OCI-LY7 (cell line): ENCODE measurements around the gene CXCL9. TPM values are rescaled to one million over a fixed set of nuclear protein-coding genes. Genes with fewer than 3 reads are reported as not detected.
A peak's percentile ranks its signal among the peaks of the same experiment; 100 is the strongest.

ENCODE experiments used
- BruUV-seq: library from RNA; stranded (reverse); fragments of 400-500 nt; replicated peaks from 2 replicates; lab custom pipeline; 2021; lab: Mats Ljungman, UMichigan
- CTCF ChIA-PET: fragments of 300-600 bp; sonication (Branson Sonifier 250); formaldehyde crosslinking; loops from one replicate; lab custom pipeline; 2022; ENCODE audit warnings: antibody characterized with exemption; ENCODE audit not compliant: unreplicated experiment; lab: Charles Lee
- POLR2A ChIA-PET: fragments of 300-600 bp; sonication (Branson Sonifier 250); formaldehyde crosslinking; loops from one replicate; lab custom pipeline; 2022; ENCODE audit warnings: antibody characterized with exemption; lab: Charles Lee
- DNase-seq: peaks from one replicate; pipeline ENCODE4 v3.0.0-alpha.2; 2015; ENCODE audit warnings: low spot score
- H2AFZ ChIP-seq: fragments of 200-600 bp; sonication (generic), shearing (Covaris generic); 2 replicates; pipeline ENCODE4 v1.6.1; 2014; ENCODE audit warnings: mild to moderate bottlenecking, antibody characterized with exemption, low read length, moderate library complexity
- H3K27ac ChIP-seq: fragments of 200-600 bp; sonication (generic); 2 replicates; pipeline ENCODE4 v1.5.1; 2014; ENCODE audit warnings: mixed run types, low read depth, mild to moderate bottlenecking, moderate library complexity, low read length, inconsistent platforms; ENCODE audit not compliant: poor library complexity, severe bottlenecking
- H3K36me3 ChIP-seq: fragments of 200-600 bp; sonication (generic); 2 replicates; pipeline ENCODE4 v1.6.1; 2014; ENCODE audit warnings: mild to moderate bottlenecking, antibody characterized with exemption, low read length, moderate library complexity, mixed read lengths; ENCODE audit not compliant: insufficient read depth
- H3K4me1 ChIP-seq: fragments of 200-600 bp; sonication (generic); 2 replicates; pipeline ENCODE4 v1.5.1; 2014; ENCODE audit warnings: mild to moderate bottlenecking, low read length; ENCODE audit not compliant: insufficient read depth, poor library complexity, severe bottlenecking
- H3K4me2 ChIP-seq: fragments of 200-600 bp; sonication (generic); 2 replicates; pipeline ENCODE4 v1.6.1; 2014; ENCODE audit warnings: mild to moderate bottlenecking, low read length
- H3K4me3 ChIP-seq: fragments of 200-600 bp; sonication (generic); 2 replicates; pipeline ENCODE4 v1.5.1; 2014; ENCODE audit warnings: mild to moderate bottlenecking, low read depth, low read length; ENCODE audit not compliant: poor library complexity, severe bottlenecking
- H3K79me2 ChIP-seq: fragments of 200-600 bp; sonication (generic); 2 replicates; pipeline ENCODE4 v1.6.1; 2016; ENCODE audit warnings: low read depth, mild to moderate bottlenecking, low read length, moderate library complexity, mixed read lengths; ENCODE audit not compliant: insufficient read depth
- H3K9me2 ChIP-seq: fragments of 200-600 bp; sonication (generic); 2 replicates; pipeline ENCODE4 v1.6.1; 2016; ENCODE audit warnings: mild to moderate bottlenecking, low read length, mixed read lengths; ENCODE audit not compliant: insufficient read depth
- H3K9me3 ChIP-seq: fragments of 200-600 bp; sonication (generic); 2 replicates; pipeline ENCODE4 v1.6.1; 2014; ENCODE audit warnings: mild to moderate bottlenecking, mixed run types, low read length, mixed read lengths
- H4K20me1 ChIP-seq: fragments of 200-600 bp; sonication (generic); 2 replicates; pipeline ENCODE4 v1.6.1; 2014; ENCODE audit warnings: mild to moderate bottlenecking, antibody characterized with exemption, low read length, moderate library complexity, mixed read lengths; ENCODE audit not compliant: insufficient read depth
- EZH2phosphoT487 ChIP-seq: fragments of 200-600 bp; sonication (generic); IDR thresholded peaks from 2 replicates; pipeline ENCODE4 v1.6.1; 2018; ENCODE audit warnings: low read depth, borderline replicate concordance, mild to moderate bottlenecking, mixed run types, antibody characterized with exemption, low read length, moderate library complexity, mixed read lengths
- intact Hi-C: fragments of 100-400 bp; cut with micrococcal nuclease; formaldehyde crosslinking; loops from one replicate; pipeline ENCODE4 v1.10.0; 2022; ENCODE audit not compliant: unreplicated experiment
- total RNA-seq, 2 experiments: library from RNA; depleted of rRNA in 1 of 2; stranded (reverse); fragments of >200 nt in 1 of 2; shearing (Covaris generic) in 1 of 2; gene quantifications; 2 replicates each; pipeline ENCODE4 v1.2.3, GENCODE V29; 2014 to 2022
- TF ChIP-seq, protein P1 (sequence below): fragments of 200-600 bp; sonication (generic); conservative IDR thresholded peaks from 2 replicates; pipeline ENCODE4 v1.5.1; 2014; ENCODE audit warnings: mild to moderate bottlenecking, antibody characterized with exemption, low read length, moderate library complexity, mixed read lengths

Gene CXCL9
- total RNA-seq, 2 experiments from 2014 or later: 0.13 TPM; not detected in 1

DNA sequence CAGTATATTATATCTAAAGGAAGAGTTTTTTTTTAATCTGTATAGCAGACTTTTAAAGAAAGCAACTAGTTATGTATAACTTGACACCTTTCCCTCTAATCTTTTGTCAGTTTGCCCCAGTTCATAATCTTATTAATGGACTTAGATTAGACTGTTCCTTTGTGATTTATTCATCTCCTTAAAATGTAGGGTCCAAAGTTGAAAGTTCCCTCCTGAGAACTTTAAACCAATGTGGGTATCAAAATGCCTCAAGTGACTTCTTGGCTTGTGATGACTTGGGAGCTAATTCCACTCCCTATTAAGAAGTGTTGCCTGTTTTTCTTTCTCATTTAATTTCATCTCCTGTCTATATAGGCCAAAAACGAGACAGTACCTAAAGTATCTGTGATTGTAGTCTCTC lies 10.2 kb downstream of the CXCL9 start:
- H4K20me1 ChIP-seq: no peaks in the 10 kb centered on the region
- intact Hi-C loops: no loop called here
- H3K4me2 ChIP-seq: no peak overlapping the region
- H3K36me3 ChIP-seq: no peaks in the 10 kb centered on the region
- H3K9me3 ChIP-seq: no peaks in the 10 kb centered on the region
- no TSS peak for BruUV-seq
- no peak overlapping the region for H2AFZ ChIP-seq
- TF ChIP-seq EZH2phosphoT487: no peak
- TF ChIP-seq, protein P1, sequence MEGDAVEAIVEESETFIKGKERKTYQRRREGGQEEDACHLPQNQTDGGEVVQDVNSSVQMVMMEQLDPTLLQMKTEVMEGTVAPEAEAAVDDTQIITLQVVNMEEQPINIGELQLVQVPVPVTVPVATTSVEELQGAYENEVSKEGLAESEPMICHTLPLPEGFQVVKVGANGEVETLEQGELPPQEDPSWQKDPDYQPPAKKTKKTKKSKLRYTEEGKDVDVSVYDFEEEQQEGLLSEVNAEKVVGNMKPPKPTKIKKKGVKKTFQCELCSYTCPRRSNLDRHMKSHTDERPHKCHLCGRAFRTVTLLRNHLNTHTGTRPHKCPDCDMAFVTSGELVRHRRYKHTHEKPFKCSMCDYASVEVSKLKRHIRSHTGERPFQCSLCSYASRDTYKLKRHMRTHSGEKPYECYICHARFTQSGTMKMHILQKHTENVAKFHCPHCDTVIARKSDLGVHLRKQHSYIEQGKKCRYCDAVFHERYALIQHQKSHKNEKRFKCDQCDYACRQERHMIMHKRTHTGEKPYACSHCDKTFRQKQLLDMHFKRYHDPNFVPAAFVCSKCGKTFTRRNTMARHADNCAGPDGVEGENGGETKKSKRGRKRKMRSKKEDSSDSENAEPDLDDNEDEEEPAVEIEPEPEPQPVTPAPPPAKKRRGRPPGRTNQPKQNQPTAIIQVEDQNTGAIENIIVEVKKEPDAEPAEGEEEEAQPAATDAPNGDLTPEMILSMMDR: no peak
- H3K79me2 ChIP-seq: no peaks in the 10 kb centered on the region
- ChIA-PET CTCF (no interaction called here), POLR2A (interaction anchor here (1.0 to 1.4 kb wide), 2 partner anchors 13 to 40 kb away, joined by 4 to 5 read pairs; no protein-coding TSS in a partner anchor)
- H3K9me2 ChIP-seq: no peaks in the 10 kb centered on the region
- H3K4me3 ChIP-seq: no peak overlapping the region
- no peak for DNase-seq
- no peaks in the 10 kb centered on the region for H3K4me1 ChIP-seq
- H3K27ac ChIP-seq: no peak overlapping the region

DNA sequence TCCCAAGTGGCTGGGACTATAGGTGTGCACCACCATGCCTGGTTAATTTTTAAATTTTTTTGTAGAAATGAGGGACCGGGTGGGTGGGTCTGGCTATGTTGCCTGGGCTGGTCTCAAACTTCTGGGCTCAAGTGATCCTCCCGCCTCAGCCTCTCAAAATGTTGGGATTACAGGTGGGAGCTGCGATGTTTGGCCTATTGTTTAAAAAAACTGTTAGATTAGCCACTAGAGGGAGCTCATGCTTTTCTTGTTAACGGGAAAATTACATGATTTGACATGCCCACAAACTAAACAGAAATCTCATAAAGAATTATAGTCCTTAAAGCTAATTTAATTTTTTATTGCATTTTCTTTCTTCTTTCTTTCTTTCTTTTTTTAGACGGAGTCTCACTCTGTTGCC lies 11.6 kb downstream of the CXCL9 start:
- peak; percentile 68 for DNase-seq
- BruUV-seq: no TSS peak
- POLR2A ChIA-PET: interaction anchor here (0.6 to 1.4 kb wide), 2 partner anchors 11 to 453 kb away, joined by 3 to 4 read pairs; no protein-coding TSS in a partner anchor
- Histone ChIP-seq H3K4me2 (no peak overlapping the region), H3K9me2 (no peaks in the 10 kb centered on the region), H3K4me3 (no peak overlapping the region), H3K79me2 (peaks cover under 1% of the 10 kb centered on the region; the same call in 1 of the 2 replicates), H3K4me1 (no peaks in the 10 kb centered on the region), H3K36me3 (no peaks in the 10 kb centered on the region), H3K27ac (no peak overlapping the region), H2AFZ (no peak overlapping the region), H3K9me3 (no peaks in the 10 kb centered on the region), H4K20me1 (no peaks in the 10 kb centered on the region)
- TF ChIP-seq, protein P1: peak; percentile 75
- TF ChIP-seq EZH2phosphoT487: no peak
- intact Hi-C loops: loop anchor here (1.0 kb wide), 1 partner anchor 72 kb away; no protein-coding TSS in a partner anchor
- CTCF ChIA-PET: interaction anchor here (0.5 kb wide), 1 partner anchor 507 kb away, joined by 3 read pairs; no protein-coding TSS in a partner anchor

DNA sequence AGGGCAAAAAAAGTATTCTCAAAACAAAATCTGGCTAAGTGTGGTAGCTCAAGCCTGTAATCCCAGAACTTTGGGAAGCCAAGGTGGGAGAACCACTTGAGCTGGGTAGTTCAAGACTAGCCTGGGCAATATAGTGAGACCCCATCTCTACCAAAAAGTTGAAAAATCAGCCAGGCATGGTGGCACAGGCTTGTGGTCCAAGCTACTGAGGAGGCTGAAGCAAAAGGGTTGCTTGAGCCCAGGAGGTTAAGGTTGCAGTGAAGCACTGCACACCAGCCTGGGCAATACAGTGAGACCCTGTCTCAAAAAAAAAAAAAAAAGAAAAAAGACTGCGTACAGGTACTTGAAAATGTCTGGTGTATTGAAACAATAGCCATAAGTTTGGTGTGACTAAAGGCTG lies 14.8 kb downstream of the CXCL9 start:
- CTCF ChIA-PET: no interaction called here
- 0 out of 2 replicates have a peak, but pooled peaks cover 11% of the 10 kb centered on the region for H4K20me1 ChIP-seq

More for the DNA sequence above, 14.8 kb downstream of the CXCL9 start:
- Histone ChIP-seq H3K4me2 (no peak overlapping the region), H3K4me3 (no peak overlapping the region), H3K9me2 (no peaks in the 10 kb centered on the region), H3K4me1 (peaks cover 12% of the 10 kb centered on the region), H3K27ac (no peak overlapping the region), H3K36me3 (peaks cover 13% of the 10 kb centered on the region), H3K79me2 (peaks cover 32% of the 10 kb centered on the region), H2AFZ (no peak overlapping the region), H3K9me3 (no peaks in the 10 kb centered on the region)
- POLR2A ChIA-PET: interaction anchor here (0.6 to 0.7 kb wide), 2 partner anchors 62 to 584 kb away, joined by 3 to 4 read pairs; no protein-coding TSS in a partner anchor
- BruUV-seq: no TSS peak
- TF ChIP-seq, protein P1: no peak
- no peak for TF ChIP-seq EZH2phosphoT487
- DNase-seq: no peak
- intact Hi-C loops: no loop called here
